GM18519 (cell line): ENCODE measurements around the gene HMCN1.
A peak's percentile ranks its signal among the peaks of the same experiment; 100 is the strongest.
"Not testable (repeated sequence)": the region's sequence is repeated elsewhere in the genome, so short reads cannot be mapped to it uniquely, and the experiment has no call there.

ENCODE experiments used
- ATAC-seq: cut with Tn5 transposase; IDR thresholded peaks from one replicate; pipeline ENCODE4 v1.9.1; 2021; ENCODE audit warnings: mild to moderate bottlenecking, moderate library complexity; ENCODE audit not compliant: unreplicated experiment, low FRiP score

The HMCN1 gene

DNA sequence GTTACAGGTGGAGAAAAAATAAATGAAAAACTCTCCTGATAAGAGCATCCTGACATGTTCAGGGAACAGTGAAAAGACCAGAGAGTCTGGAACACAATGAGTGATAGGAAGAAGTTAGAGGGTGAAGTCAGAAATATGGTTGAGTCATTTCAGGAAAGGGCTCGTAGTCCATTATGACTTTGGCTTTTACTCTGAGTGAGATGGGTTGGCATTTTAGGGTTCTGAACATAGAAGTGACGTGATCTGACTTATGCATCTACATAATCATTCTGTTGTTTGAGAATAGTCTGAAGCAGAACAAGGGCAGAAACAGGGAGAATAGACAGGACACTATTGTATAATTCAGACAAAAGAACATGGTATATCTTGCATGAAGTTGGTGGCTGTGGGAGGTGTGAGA, 5.8 kb downstream of the HMCN1 start:
- ATAC-seq: peak; percentile 47

DNA sequence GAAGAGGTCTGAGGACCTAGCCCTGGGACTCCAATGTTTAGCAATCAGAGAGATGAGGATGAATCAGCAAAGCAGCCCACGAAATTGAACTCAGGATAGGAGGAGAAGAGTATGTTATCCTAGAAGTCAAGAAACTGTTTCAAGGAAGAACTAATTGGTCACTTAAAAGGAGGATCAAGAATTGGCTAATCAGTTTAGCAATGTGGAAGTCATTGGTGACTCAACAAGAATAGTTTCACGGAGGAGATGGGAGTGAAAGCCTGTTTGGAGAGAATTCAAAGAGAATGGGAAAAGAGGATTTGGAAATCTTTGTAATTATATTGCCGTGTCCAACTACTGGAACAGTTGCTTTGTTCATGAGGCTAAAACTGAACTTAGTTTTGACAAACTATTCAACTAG, 7.4 kb downstream of the HMCN1 start:
- ATAC-seq: no peak

DNA sequence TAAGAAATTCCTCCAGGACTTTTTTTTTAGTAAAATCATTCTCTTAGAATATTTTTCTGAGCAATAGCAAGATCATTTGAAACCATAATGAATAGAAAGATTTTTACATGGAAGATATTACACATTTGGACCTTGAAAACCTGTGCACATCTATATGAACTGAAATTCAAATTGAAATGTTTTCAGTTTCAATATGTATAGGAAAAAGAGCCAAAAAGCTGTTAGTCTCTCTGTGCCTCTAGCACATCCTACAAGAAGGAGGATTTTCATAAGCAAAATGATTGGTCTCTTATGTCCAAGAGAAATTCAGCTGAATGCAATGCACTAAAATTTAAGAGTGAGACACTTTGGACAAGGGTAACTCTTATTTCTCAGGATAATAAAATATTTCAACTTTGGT, 8.2 kb downstream of the HMCN1 start:
- ATAC-seq: no peak

DNA sequence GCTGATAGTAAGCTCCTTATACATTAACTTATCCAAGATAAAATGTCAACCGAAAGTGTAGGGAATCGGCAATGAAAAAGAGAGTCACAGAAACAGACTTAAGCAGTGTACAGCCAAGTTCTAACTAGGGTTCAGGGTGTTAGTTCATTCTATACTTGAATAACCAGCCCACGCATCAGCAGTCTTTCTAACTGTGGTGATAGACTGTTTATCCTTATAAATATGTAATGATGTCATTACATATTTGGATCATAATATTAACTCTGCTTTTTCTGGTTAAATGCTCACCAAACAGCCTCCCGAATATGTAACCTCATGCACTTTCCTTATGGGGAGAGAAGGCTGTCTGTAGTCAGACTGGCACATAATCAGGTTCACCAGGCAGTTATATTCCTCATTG, 11.0 kb downstream of the HMCN1 start:
- no peak for ATAC-seq

DNA sequence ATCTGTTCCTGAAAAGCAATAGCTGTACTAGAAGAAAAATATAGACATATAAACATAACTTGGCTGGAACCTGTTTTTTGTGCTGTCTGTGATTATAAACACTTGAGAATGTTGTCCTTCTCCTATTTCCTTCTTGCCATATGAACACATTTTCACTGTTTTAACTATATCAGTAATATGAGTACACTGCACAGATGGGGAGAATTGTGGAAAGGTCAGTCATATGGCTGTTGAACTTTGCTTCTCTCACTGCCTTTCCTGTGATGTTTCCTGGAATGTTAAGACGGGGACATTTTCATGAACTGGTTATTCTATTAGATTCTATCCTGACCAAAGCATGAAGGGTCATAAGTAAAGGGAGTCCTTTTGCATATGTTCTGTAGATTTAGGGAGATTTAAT, 24.9 kb downstream of the HMCN1 start:
- no peak for ATAC-seq

DNA sequence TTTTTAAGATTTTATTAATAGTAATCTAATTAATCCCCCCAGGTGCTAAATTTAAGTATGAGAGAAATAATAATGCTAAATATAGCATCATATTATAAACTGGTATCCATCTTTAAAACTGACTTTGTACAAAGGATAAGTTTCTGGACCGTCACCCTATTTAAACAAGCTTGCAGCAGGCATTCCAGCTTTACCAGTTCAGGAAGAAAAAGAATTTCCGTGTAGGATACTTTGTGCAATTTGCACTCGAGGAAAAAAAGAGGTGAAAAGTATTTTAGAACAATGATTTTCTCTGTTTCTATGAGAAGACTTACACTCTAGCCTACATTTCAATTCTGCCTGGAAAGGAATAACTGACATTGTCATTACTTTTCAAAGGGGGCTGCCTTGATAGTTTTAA, 27.6 kb downstream of the HMCN1 start:
- ATAC-seq: no peak

DNA sequence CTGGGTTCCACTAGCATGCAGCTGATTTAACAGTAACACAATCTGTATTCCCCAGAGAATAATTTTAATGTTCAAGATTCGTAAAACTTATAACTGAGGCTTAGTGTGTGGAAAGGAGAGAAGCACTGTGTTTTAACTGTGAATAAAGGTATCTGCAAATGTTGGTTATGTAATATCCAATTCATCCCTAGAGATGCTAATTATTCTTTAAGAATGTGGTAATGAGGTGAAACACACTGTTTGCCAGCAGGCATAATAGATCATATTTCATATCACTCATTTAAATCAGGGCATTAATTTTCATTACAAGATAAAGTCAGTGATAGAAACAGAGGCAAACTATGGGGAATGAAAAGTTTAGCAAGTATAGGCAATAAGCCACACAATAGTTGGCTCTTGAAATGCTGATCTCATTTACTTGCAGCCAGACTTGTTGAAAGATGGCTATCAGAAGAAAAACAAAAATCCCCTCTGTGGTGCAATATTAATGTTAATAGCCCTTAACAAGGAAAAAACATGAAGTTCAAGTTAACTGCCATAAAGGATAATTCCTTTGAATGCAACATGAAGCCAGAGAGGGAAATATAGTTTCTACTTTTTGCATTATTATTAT, 33.4 kb downstream of the HMCN1 start:
- no peak for ATAC-seq

DNA sequence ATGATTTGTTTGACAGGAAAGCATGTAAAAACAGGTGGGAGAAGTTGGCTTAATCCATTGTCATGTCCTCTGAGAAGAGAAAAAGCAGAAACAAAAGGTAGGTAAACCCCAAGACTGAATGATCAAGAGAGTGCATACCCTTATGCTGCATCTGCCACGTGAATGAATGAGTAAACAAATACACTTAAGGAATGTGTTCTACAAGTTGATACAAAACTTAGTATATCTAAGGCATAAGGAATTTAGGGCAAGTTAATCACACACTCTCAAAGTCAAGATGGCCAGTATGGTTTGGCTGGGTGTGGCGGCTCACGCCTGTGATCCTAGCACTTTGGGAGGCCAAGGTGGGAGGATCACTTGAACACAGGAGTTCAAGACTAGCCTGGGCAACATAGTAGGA, 34.2 kb downstream of the HMCN1 start:
- no peak for ATAC-seq

DNA sequence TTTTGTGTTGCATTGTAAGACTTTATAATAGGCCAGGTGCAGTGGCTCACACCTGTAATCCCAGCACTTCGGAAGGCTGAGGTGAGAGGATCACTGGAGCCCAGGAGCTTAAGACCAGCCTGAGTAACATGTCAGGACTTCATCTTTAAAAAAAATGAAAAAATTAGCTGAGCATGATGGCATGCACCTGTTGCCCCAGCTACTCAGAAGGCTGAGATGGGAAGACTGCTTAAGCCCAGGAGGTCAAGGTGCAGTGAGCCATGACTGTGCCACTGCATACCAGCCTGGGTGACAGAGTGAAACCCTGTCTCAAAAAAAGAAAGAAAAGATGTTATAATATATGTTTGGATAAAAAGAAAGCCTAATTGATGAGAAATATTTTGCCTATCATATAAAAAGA, 34.9 kb downstream of the HMCN1 start:
- no peak for ATAC-seq

DNA sequence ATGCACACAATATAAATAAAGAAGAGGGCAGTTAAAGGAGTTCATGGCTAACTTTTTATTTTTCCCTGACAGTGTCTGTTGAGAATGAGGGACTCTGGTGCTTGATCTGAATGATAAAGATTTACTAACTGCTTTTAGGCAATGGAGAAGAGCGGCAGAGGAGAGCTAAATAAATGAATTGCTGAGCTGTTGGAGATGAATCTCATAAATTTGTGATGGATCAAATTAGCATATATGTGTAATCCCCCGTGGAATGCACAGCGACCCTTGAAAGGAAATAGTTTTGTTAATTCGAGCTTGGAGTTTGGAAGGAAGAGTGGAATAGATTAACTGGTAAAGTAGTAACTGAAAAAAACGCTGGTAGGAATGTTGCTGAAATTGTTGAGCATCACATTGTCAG, 40.2 kb downstream of the HMCN1 start:
- ATAC-seq: no peak

DNA sequence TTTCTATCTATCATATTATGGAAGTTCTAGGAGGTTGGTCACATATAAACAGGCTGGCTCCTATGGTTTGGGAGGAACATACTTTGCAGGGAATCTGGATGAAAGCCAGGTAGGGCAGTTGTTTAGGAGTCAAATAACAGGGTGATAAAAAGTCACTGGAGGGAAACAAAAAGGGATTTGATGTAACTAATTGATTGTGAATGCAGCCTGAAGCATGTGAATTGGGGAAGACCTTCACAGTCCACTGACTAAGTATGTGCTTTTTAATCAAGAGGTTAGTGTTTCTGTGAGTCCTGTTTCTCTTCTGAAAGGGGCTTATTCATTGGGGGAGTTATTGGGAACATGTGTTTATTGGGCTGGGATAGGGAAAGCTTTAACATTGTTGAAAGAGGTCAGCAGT, 41.3 kb downstream of the HMCN1 start:
- no peak for ATAC-seq

DNA sequence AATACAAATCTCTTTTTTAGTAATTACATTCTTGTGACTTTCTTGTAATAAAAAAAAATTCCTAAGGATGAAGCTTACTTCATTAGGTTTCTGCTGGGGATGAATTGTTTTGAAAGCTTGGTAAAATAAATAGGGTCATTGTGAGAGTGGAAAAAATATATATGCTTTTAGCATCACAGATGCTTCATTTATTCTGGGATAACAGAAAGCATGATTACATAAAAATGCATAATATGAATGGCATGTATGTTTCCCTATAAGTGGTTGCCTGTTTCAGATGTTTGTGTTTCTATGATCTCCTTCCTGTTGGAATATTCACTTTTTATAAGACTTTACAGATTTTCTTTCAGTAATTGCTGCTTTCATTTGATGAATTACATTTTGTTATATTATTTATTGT, 42.3 kb downstream of the HMCN1 start:
- ATAC-seq: no peak

DNA sequence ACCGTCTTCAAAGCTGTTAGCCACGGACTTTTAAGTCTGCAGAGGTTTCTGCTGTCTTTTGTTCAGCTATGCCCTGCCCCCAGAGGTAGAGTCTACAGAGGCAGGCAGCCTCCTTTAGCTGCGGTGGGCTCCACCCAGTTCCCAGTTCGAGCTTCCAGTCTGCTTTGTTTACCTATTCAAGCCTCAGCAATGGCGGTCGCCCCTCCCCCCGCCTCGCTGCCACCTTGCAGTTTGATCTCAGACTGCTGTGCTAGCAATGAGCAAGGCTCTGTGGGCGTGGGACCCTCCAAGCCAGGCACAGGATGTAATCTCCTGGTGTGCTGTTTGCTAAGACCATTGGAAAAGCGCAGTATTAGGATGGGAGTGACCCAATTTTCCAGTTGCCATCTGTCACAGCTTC, 49.7 kb downstream of the HMCN1 start:
- ATAC-seq: not testable (repeated sequence)

DNA sequence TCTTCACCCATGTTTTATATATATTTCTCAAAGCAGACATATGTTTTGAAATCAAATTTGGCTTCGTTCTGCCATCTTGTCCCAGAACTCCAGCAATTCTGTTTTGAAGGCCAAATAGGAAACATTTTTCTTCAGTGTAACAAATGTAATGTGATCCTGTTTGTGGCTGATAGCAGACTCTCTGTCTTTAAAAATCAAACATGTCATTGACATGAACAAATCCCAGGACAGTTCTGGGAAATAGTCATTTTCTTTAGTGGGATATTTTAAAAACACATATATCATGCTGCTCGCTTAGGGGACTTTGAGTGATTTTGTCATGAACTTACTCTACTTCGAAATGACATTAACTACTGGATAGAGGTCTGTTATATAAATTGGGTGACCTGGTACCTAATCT, 51.4 kb downstream of the HMCN1 start:
- ATAC-seq: no peak

DNA sequence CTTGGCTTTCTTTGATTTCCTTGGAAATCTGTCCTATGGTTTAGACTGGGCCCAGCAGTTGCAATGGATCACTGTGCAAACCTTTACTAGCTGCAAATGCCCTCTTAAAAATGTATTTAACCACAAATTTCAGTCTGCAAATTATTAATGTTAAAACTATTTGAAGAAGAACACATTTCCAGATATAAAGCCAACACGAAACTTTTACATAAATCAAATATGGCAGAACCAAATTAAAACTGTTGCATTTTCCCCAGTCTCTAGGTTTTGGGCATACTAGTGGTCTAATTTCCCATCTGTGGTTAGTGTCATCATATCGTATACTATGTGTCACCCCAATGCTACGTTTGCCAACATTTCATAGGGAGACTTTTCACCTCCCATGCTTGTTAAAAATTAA, 52.3 kb downstream of the HMCN1 start:
- no peak for ATAC-seq

DNA sequence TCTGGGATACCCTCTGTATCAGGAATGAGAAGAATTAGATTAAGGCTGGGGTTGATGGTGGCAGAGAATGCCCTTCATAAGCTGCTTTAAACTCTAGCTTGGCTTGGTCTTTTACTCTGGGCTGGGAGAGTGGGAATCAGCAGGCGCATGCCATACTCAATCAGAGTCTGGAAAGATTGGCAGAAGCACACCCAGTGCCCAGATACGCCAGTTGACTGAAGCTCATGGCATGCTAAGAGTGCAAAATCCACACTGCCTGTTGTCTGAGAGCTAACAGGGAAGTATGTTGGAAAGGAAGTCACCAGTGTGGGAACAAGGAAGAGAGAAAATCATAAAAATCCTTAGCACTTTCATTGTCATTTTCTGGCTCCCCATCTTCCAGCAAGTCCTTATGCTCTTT, 53.0 kb downstream of the HMCN1 start:
- ATAC-seq: no peak

DNA sequence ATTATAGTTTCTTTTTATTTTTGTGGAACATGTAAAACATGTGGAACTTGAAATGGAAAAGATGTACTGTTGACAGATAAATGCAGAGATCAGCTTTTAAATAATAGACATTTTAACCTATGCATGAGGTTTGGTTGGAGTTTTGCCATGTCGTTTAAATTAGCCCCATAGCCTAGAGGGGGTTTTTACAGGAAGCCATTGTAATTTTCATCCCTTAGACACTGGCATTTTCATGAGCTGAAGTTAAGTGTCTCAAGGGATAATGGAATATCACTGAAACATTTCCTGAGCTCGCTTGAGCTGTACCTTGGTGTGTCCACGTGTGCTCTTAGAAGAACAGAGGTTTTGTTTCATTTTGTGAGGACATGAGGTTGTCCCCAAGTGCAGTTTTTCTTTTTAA, 54.2 kb downstream of the HMCN1 start:
- ATAC-seq: no peak

DNA sequence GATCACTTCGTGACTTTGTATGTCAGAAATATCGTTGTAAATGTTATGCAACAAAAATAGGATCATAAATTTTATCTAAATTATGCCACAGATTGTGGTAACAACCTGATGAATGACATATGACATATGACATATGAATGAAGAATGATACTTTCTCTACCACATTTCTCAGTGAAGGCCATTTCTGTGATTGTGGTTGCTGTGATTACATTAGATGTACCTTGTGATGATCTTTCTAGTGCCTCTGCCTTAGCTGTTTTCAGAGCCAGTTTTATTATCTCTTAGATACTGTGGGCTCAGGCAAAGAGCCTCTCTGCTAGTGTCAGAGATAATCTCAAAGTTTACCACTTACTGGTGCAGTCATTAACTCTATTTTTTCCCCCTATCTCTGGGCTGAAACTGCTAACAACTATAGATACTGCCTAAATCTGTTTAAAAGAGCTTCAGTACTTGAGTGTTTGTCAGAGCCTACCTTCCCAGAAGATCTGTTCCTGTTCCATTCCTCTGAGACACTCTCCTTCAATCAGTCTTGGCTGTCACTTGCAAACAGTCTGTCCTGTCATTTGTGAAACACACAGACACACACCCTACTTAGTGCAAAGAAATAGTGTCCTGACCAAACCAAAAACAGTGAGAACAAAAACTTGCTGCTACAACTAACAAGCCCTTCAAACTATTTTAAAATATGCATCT, 55.5 kb downstream of the HMCN1 start:
- no peak for ATAC-seq

DNA sequence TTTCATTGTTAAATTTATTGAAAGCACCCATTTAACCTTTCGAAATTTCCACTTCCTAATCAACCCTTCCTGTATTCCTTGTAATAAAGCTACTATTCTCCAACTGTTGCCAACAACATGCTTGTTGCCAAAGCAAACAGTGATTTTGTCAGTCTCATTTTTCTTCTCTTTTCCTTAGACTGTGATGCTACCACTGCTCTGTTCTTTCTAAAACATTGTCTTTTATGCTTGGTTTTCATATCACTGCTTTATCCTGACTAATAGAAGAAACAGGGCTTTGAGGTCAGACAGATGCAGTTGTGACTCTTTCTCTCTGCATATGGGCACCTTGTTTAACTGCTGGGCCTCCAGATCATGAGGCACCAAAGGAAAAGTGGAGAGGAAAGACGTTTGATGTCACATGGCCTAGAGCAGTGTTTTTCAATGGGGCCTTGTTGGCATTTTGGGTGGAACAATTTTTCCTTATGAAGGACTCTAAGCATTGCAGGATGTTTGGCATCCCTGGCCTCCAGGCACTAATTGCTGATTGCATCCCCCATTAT, 56.1 kb downstream of the HMCN1 start:
- ATAC-seq: no peak

DNA sequence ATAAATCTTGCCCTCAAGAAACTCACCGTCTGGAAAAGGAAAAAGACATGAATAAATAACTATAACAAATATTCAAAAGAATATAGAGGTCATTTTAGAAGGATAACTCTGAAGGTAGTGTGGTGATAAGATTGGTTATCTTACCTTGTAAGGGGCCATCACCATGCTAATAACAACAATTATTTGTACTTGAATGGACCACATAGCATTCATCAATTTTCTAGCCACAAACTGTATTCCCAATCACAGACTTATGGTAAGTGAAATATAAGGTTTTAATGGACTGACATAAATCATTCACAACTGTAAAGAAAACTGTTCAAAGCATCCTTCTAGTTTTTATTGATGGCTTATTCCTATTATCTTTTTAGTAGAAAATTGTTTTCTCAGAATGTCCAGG, 57.8 kb downstream of the HMCN1 start:
- no peak for ATAC-seq

DNA sequence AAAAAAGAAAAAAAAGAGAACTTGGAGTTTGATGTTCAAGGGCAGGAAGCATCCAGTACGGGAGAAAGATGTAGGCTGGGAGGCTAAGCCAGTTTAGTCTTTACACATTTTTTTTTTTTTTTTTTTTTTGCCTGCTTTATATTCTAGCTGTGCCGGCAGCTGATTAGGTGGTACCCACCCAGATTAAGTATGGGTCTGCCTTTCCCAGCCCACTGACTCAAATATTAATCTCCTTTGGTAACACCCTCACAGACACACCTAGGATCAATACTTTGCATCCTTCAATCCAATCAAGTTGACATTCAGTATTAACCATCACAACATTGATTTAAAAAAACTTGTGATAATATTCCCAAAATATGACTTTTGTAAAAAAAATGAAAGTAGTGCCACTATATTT, 60.3 kb downstream of the HMCN1 start:
- ATAC-seq: not testable (repeated sequence)

DNA sequence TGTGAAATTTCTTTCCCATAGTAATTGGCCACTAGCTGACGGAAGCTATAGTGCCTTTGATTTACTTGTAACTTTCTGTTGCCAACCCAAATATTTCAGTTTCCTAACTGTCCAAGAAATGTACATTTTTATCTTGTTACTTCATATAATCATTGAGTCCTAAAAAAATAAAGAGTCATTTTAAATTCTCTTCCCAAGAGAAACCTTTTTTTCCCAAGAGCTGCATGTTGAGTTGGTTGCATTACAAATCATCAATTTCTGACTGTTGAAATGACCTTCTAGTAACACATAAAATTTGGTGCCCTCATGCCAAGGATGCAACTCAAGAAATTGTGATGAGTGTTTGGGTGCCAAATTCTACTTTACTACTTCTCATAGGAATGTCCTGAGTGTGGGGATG, 61.0 kb downstream of the HMCN1 start:
- no peak for ATAC-seq
